HEK293 (cell line): ENCODE measurements around the gene ARAP3.

Source experiments
- FEZF1 ChIP-seq: fragments of 450-650 bp; formaldehyde crosslinking; IDR thresholded peaks from 2 replicates; pipeline ENCODE4 v1.5.1; 2016; ENCODE audit warnings: missing biosample characterization, missing genetic modification characterization
- GLIS2 ChIP-seq: fragments of 450-650 bp; formaldehyde crosslinking; IDR thresholded peaks from 2 replicates; pipeline ENCODE4 v1.5.1; 2016; ENCODE audit warnings: missing biosample characterization, missing genetic modification characterization
- REPIN1 ChIP-seq: fragments of 450-650 bp; formaldehyde crosslinking; IDR thresholded peaks from 2 replicates; pipeline ENCODE4 v1.5.1; 2017; ENCODE audit warnings: missing biosample characterization, missing genetic modification characterization, low read depth
- SALL2 ChIP-seq: fragments of 450-650 bp; formaldehyde crosslinking; IDR thresholded peaks from 2 replicates; pipeline ENCODE4 v1.5.0; 2017; ENCODE audit warnings: missing biosample characterization, mild to moderate bottlenecking, missing genetic modification characterization, borderline replicate concordance
- ZBTB21 ChIP-seq: fragments of 450-650 bp; formaldehyde crosslinking; IDR thresholded peaks from 2 replicates; pipeline ENCODE4 v1.5.1; 2017; ENCODE audit warnings: missing biosample characterization, missing genetic modification characterization
- ZFP41 ChIP-seq: fragments of 450-650 bp; formaldehyde crosslinking; IDR thresholded peaks from 2 replicates; pipeline ENCODE4 v1.5.1; 2016; ENCODE audit warnings: missing biosample characterization, missing genetic modification characterization, borderline replicate concordance
- ZNF112 ChIP-seq: fragments of 450-650 bp; formaldehyde crosslinking; IDR thresholded peaks from 2 replicates; pipeline ENCODE4 v1.5.0; 2017; ENCODE audit warnings: missing biosample characterization, missing genetic modification characterization
- ZNF114 ChIP-seq: fragments of 450-650 bp; formaldehyde crosslinking; IDR thresholded peaks from 2 replicates; pipeline ENCODE4 v1.5.0; 2017; ENCODE audit warnings: missing biosample characterization, missing genetic modification characterization
- ZNF133 ChIP-seq: fragments of 450-650 bp; formaldehyde crosslinking; IDR thresholded peaks from 2 replicates; pipeline ENCODE4 v1.5.1; 2016; ENCODE audit warnings: missing biosample characterization, missing genetic modification characterization
- ZNF19 ChIP-seq: fragments of 450-650 bp; formaldehyde crosslinking; IDR thresholded peaks from 2 replicates; pipeline ENCODE4; 2016; ENCODE audit warnings: missing biosample characterization, missing genetic modification characterization, low read depth
- ZNF2 ChIP-seq: fragments of 450-650 bp; formaldehyde crosslinking; IDR thresholded peaks from 2 replicates; pipeline ENCODE4 v1.5.1; 2016; ENCODE audit warnings: missing biosample characterization, missing genetic modification characterization
- ZNF37A ChIP-seq: fragments of 450-650 bp; IDR thresholded peaks from 2 replicates; pipeline ENCODE4 v1.5.1; 2018; ENCODE audit warnings: missing biosample characterization, missing genetic modification characterization
- ZNF423 ChIP-seq: fragments of 450-650 bp; formaldehyde crosslinking; IDR thresholded peaks from 2 replicates; pipeline ENCODE4 v1.5.1; 2016; ENCODE audit warnings: missing biosample characterization, missing genetic modification characterization
- ZNF626 ChIP-seq: fragments of 450-650 bp; sonication (Bioruptor Pico); formaldehyde crosslinking; IDR thresholded peaks from 2 replicates; pipeline ENCODE4 v1.5.1; 2018; ENCODE audit warnings: missing biosample characterization, missing genetic modification characterization, inconsistent platforms
- ZNF768 ChIP-seq: fragments of 450-650 bp; formaldehyde crosslinking; IDR thresholded peaks from 2 replicates; pipeline ENCODE4 v1.5.1; 2018; ENCODE audit warnings: missing biosample characterization, mild to moderate bottlenecking, missing genetic modification characterization
- ZNF776 ChIP-seq: fragments of 450-650 bp; formaldehyde crosslinking; IDR thresholded peaks from 2 replicates; pipeline ENCODE4 v1.5.0; 2017; ENCODE audit warnings: missing biosample characterization, missing genetic modification characterization, borderline replicate concordance
- ZNF843 ChIP-seq: fragments of 450-650 bp; formaldehyde crosslinking; IDR thresholded peaks from 2 replicates; pipeline ENCODE4 v1.5.1; 2016; ENCODE audit warnings: missing biosample characterization, missing genetic modification characterization
- TF ChIP-seq, protein P1 (sequence below): fragments of 450-650 bp; IDR thresholded peaks from 2 replicates; pipeline ENCODE4 v1.5.1; 2018; ENCODE audit warnings: missing biosample characterization, mild to moderate bottlenecking, missing genetic modification characterization
- TF ChIP-seq, protein P2 (sequence below): fragments of 450-650 bp; formaldehyde crosslinking; IDR thresholded peaks from 2 replicates; pipeline ENCODE4 v1.5.1; 2016; ENCODE audit warnings: missing biosample characterization, missing genetic modification characterization
- TF ChIP-seq, protein P3 (sequence below): fragments of 450-650 bp; formaldehyde crosslinking; IDR thresholded peaks from 2 replicates; pipeline ENCODE4 v1.5.1; 2016; ENCODE audit warnings: missing biosample characterization, missing genetic modification characterization, borderline replicate concordance
- TF ChIP-seq, protein P4 (sequence below): fragments of 450-650 bp; formaldehyde crosslinking; IDR thresholded peaks from 2 replicates; pipeline ENCODE4 v1.5.1; 2016; ENCODE audit warnings: missing biosample characterization, missing genetic modification characterization
- TF ChIP-seq, protein P5 (sequence below): fragments of 450-650 bp; formaldehyde crosslinking; IDR thresholded peaks from 2 replicates; pipeline ENCODE4 v1.5.1; 2016; ENCODE audit warnings: missing biosample characterization, missing genetic modification characterization, low read depth
- TF ChIP-seq, protein P6 (sequence below): fragments of 450-650 bp; formaldehyde crosslinking; IDR thresholded peaks from 2 replicates; pipeline ENCODE4 v1.5.1; 2016; ENCODE audit warnings: missing biosample characterization, missing genetic modification characterization
- TF ChIP-seq, protein P7 (sequence below): fragments of 450-650 bp; formaldehyde crosslinking; IDR thresholded peaks from 2 replicates; pipeline ENCODE4 v1.5.1; 2017; ENCODE audit warnings: missing biosample characterization, mild to moderate bottlenecking, missing genetic modification characterization, moderate library complexity
- TF ChIP-seq, protein P8 (sequence below): fragments of 450-650 bp; formaldehyde crosslinking; IDR thresholded peaks from 2 replicates; pipeline ENCODE4 v1.5.1; 2017; ENCODE audit warnings: missing biosample characterization, missing genetic modification characterization

Gene ARAP3

DNA sequence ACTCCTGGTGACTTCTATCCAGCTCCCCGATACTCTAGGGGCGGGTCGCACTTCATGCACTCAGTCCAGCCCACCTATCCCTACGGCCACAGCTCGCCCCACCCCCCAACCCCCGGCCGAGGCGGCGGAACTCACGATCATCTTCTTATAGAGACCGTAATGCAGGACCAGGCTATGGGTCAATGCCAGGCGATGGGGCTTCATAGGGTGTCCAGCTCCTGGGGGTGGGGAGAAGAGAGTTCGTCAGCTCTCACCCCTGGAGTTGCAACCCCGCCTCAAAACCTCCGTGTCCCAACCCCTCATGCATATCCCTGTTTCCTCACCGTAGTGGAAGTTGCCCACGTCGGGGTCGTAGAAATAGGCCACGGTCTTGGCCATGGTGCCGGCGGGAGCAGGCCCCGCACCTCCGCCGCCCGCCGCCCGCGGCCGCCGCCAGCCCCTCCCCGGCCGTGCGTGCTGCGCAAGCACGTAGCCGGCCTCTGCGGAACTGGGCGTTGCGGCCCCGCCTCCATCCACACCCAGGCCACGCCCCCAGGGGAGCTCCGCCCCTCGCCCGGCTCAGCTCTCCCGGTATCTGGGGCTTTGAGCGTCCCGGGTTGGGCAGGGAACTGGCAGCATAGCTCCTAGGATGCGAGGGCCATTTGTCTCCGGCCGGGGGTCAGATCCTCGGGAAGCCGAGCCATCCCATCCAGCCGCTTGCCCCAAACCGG lies 45.5 kb downstream of the ARAP3 start, which contains the start of the genes HDAC3 and RELL2 (continued):
- TF ChIP-seq, protein P1, sequence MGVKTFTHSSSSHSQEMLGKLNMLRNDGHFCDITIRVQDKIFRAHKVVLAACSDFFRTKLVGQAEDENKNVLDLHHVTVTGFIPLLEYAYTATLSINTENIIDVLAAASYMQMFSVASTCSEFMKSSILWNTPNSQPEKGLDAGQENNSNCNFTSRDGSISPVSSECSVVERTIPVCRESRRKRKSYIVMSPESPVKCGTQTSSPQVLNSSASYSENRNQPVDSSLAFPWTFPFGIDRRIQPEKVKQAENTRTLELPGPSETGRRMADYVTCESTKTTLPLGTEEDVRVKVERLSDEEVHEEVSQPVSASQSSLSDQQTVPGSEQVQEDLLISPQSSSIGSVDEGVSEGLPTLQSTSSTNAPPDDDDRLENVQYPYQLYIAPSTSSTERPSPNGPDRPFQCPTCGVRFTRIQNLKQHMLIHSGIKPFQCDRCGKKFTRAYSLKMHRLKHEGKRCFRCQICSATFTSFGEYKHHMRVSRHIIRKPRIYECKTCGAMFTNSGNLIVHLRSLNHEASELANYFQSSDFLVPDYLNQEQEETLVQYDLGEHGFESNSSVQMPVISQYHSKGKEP (tag by site-specific recombination), result no peak
- TF ChIP-seq ZNF776 (tag by site-specific recombination) (no peak), ZNF626 (tag by site-specific recombination) (no peak), GLIS2 (tag by site-specific recombination) (peak; percentile 74), FEZF1 (peak; percentile 35; the same call in 1 of the 2 replicates), ZNF133 (no peak), ZNF843 (tag by site-specific recombination) (no peak), ZBTB21 (no peak), REPIN1 (tag by site-specific recombination) (0 out of 2 replicates have a peak, but pooled peaks have one; percentile 50), ZNF112 (no peak), ZNF114 (tag by site-specific recombination) (no peak), ZNF2 (tag by site-specific recombination) (no peak), ZNF768 (tag by site-specific recombination) (no peak), ZNF37A (tag by site-specific recombination) (peak; percentile 47; the same call in 1 of the 2 replicates), SALL2 (tag by site-specific recombination) (no peak), ZFP41 (tag by site-specific recombination) (no peak), ZNF19 (tag by site-specific recombination) (no peak), ZNF423 (no peak)
- TF ChIP-seq, protein P2, sequence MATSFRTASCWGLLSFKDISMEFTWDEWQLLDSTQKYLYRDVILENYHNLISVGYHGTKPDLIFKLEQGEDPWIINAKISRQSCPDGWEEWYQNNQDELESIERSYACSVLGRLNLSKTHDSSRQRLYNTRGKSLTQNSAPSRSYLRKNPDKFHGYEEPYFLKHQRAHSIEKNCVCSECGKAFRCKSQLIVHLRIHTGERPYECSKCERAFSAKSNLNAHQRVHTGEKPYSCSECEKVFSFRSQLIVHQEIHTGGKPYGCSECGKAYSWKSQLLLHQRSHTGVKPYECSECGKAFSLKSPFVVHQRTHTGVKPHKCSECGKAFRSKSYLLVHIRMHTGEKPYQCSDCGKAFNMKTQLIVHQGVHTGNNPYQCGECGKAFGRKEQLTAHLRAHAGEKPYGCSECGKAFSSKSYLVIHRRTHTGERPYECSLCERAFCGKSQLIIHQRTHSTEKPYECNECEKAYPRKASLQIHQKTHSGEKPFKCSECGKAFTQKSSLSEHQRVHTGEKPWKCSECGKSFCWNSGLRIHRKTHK (tag by site-specific recombination), result no peak
- TF ChIP-seq, protein P3, sequence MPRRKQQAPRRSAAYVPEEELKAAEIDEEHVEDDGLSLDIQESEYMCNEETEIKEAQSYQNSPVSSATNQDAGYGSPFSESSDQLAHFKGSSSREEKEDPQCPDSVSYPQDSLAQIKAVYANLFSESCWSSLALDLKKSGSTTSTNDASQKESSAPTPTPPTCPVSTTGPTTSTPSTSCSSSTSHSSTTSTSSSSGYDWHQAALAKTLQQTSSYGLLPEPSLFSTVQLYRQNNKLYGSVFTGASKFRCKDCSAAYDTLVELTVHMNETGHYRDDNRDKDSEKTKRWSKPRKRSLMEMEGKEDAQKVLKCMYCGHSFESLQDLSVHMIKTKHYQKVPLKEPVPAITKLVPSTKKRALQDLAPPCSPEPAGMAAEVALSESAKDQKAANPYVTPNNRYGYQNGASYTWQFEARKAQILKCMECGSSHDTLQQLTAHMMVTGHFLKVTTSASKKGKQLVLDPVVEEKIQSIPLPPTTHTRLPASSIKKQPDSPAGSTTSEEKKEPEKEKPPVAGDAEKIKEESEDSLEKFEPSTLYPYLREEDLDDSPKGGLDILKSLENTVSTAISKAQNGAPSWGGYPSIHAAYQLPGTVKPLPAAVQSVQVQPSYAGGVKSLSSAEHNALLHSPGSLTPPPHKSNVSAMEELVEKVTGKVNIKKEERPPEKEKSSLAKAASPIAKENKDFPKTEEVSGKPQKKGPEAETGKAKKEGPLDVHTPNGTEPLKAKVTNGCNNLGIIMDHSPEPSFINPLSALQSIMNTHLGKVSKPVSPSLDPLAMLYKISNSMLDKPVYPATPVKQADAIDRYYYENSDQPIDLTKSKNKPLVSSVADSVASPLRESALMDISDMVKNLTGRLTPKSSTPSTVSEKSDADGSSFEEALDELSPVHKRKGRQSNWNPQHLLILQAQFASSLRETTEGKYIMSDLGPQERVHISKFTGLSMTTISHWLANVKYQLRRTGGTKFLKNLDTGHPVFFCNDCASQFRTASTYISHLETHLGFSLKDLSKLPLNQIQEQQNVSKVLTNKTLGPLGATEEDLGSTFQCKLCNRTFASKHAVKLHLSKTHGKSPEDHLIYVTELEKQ (tag by site-specific recombination), result no peak
- TF ChIP-seq, protein P4, sequence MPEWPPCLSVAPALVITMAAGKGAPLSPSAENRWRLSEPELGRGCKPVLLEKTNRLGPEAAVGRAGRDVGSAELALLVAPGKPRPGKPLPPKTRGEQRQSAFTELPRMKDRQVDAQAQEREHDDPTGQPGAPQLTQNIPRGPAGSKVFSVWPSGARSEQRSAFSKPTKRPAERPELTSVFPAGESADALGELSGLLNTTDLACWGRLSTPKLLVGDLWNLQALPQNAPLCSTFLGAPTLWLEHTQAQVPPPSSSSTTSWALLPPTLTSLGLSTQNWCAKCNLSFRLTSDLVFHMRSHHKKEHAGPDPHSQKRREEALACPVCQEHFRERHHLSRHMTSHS (tag by site-specific recombination), result no peak
- TF ChIP-seq, protein P5, sequence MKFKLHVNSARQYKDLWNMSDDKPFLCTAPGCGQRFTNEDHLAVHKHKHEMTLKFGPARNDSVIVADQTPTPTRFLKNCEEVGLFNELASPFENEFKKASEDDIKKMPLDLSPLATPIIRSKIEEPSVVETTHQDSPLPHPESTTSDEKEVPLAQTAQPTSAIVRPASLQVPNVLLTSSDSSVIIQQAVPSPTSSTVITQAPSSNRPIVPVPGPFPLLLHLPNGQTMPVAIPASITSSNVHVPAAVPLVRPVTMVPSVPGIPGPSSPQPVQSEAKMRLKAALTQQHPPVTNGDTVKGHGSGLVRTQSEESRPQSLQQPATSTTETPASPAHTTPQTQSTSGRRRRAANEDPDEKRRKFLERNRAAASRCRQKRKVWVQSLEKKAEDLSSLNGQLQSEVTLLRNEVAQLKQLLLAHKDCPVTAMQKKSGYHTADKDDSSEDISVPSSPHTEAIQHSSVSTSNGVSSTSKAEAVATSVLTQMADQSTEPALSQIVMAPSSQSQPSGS (tag by site-specific recombination), result no peak
- TF ChIP-seq, protein P6, sequence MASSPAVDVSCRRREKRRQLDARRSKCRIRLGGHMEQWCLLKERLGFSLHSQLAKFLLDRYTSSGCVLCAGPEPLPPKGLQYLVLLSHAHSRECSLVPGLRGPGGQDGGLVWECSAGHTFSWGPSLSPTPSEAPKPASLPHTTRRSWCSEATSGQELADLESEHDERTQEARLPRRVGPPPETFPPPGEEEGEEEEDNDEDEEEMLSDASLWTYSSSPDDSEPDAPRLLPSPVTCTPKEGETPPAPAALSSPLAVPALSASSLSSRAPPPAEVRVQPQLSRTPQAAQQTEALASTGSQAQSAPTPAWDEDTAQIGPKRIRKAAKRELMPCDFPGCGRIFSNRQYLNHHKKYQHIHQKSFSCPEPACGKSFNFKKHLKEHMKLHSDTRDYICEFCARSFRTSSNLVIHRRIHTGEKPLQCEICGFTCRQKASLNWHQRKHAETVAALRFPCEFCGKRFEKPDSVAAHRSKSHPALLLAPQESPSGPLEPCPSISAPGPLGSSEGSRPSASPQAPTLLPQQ (tag by site-specific recombination), result no peak
- TF ChIP-seq, protein P7, sequence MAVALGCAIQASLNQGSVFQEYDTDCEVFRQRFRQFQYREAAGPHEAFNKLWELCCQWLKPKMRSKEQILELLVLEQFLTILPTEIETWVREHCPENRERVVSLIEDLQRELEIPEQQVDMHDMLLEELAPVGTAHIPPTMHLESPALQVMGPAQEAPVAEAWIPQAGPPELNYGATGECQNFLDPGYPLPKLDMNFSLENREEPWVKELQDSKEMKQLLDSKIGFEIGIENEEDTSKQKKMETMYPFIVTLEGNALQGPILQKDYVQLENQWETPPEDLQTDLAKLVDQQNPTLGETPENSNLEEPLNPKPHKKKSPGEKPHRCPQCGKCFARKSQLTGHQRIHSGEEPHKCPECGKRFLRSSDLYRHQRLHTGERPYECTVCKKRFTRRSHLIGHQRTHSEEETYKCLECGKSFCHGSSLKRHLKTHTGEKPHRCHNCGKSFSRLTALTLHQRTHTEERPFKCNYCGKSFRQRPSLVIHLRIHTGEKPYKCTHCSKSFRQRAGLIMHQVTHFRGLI (tag by site-specific recombination), result no peak
- TF ChIP-seq, protein P8, sequence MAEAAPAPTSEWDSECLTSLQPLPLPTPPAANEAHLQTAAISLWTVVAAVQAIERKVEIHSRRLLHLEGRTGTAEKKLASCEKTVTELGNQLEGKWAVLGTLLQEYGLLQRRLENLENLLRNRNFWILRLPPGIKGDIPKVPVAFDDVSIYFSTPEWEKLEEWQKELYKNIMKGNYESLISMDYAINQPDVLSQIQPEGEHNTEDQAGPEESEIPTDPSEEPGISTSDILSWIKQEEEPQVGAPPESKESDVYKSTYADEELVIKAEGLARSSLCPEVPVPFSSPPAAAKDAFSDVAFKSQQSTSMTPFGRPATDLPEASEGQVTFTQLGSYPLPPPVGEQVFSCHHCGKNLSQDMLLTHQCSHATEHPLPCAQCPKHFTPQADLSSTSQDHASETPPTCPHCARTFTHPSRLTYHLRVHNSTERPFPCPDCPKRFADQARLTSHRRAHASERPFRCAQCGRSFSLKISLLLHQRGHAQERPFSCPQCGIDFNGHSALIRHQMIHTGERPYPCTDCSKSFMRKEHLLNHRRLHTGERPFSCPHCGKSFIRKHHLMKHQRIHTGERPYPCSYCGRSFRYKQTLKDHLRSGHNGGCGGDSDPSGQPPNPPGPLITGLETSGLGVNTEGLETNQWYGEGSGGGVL, result no peak
